Retinal pigment epithelial cell (primary cell): ENCODE results near the gene TTC12.
A peak's percentile ranks its signal among the peaks of the same experiment; 100 is the strongest.

Source experiments
- DNase-seq: peaks from one replicate; pipeline ENCODE4 v3.0.0-alpha.2; 2010; ENCODE audit warnings: low read depth
- H3K4me3 ChIP-seq: 2 replicates; pipeline ENCODE4 v1.5.1; 2011; ENCODE audit warnings: mild to moderate bottlenecking, low read length, control low read depth, moderate library complexity
- TF ChIP-seq, protein P1 (sequence below): conservative IDR thresholded peaks from 2 replicates; pipeline ENCODE4 v1.5.1; 2011; ENCODE audit warnings: low read depth, low read length, control low read depth, inconsistent platforms

TTC12 gene

GRCh38 chr11:113283881-113284280 lies 30.5 kb upstream of the TTC12 start:
- no peak for DNase-seq

DNA sequence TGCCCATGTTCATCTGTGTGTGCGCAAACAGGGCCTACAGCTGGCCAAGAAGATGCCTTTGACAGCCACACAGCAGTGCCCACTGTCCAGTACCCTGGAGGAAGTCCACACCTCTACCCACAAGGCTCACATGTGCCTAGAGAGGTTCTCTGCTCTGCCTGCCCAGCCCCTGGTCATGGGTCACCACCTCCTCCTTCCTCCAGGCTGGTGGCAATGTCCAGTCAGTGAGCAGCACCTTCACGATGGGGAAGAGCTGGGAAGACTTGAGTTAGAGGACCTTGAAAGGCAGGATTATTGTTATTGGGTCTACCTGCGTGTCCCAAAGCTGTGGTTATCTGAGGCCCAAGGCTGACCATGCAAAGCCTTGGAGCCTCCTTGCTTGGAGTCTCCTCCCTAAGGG lies 28.4 kb upstream of the TTC12 start:
- no peak for DNase-seq
- H3K4me3 ChIP-seq = no peak overlapping the region
- TF ChIP-seq, protein P1, sequence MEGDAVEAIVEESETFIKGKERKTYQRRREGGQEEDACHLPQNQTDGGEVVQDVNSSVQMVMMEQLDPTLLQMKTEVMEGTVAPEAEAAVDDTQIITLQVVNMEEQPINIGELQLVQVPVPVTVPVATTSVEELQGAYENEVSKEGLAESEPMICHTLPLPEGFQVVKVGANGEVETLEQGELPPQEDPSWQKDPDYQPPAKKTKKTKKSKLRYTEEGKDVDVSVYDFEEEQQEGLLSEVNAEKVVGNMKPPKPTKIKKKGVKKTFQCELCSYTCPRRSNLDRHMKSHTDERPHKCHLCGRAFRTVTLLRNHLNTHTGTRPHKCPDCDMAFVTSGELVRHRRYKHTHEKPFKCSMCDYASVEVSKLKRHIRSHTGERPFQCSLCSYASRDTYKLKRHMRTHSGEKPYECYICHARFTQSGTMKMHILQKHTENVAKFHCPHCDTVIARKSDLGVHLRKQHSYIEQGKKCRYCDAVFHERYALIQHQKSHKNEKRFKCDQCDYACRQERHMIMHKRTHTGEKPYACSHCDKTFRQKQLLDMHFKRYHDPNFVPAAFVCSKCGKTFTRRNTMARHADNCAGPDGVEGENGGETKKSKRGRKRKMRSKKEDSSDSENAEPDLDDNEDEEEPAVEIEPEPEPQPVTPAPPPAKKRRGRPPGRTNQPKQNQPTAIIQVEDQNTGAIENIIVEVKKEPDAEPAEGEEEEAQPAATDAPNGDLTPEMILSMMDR = no peak

More at GRCh38 chr11:113283881-113284280, 30.5 kb upstream of the TTC12 start:
- TF ChIP-seq, protein P1 = no peak
- no peak overlapping the region for H3K4me3 ChIP-seq

DNA sequence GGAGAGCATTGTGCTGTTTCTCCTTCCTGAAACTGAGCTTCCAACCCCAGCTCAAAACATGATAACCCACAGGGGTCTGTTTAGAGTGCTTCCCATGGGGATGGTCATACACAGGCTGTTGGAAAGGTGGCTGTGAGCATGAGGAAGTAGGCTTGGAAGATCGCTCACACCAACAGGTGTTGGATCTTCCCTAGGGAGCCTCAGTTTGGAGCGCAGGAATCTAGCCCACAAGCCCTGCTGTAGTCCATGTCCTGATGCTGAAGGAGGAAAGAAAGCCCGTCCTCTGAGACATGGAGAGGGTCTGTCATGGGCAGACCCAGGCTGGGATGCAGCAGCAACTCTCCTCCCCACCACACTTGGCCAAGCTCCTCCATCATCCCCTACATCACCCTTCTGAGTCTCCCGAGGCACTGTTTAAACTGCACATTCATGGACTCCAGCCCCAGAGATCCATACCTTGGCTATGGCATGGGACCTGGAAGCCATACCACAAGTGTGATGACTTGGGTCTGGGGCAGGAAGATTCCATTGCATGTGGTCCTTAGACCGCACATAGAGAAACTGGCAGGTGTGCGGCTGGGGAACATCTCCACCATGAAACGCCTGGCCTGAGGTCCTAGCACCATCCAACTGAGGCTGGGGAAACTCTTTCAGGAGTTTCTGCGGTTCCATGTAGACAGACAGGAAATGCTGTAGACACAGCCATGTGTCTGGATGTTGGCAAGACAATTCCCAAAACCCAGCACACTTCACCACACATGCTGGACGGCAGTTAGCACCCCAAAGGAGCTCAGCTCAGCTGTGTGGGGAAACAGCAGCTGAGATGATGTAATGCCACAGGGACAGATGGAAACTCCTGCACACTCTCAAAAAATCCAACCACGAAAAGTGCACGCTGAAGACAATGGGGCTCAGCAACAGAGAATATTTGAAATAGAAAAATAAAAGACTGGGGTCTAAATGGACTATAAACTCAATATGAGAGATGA lies 27.6 kb upstream of the TTC12 start:
- TF ChIP-seq, protein P1 = no peak
- no peak overlapping the region for H3K4me3 ChIP-seq
- DNase-seq = no peak

DNA sequence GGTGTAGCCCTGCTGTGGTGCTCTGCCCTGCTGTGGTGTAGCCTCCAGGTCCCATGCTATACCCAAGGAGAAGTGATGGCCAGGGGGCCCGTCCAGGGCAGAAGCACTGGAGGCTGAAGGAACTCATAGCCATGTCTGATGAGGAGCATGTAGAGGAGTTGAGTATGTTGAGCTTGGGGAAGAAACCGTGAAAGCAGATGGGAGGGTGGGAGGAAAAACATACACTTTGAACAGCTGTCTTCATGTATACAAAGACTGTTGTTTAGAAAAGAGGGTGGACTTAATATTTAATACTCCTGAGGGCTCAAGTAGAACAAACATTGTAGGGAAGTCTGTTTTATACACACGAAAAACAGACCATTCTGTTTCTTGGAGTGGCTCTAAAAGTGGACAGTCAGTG lies 26.6 kb upstream of the TTC12 start:
- DNase-seq = no peak
- TF ChIP-seq, protein P1 = no peak
- H3K4me3 ChIP-seq = no peak overlapping the region

DNA sequence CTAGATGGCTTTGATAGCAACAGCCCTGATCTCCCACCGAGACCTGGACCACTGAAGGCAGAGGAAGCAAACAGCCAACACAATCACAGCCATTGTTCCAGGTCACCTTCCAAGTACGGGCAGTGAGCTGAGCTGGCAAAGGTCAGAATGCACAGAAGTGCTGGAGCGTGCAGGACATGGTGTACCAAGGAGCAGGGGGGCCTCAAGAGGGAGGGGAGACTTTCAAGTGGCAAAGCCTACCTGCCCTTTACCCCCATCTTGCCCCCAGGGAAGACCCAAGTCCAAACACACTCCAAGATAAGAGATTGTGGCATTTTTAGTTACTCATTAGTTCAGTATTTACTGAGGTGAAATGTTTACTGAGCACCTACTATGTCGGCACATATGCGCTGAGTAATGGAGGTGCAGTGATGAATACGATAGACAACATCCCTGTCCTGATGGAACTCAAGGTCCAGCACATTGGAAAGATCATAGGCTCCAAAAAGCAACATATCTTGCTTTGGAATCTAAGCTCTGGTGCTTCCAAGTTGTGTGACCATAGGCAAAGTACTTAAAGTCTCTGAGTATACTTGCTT lies 26.0 kb upstream of the TTC12 start:
- TF ChIP-seq, protein P1 = no peak
- H3K4me3 ChIP-seq = no peak overlapping the region
- DNase-seq = no peak

- no peak overlapping the region for H3K4me3 ChIP-seq
- TF ChIP-seq, protein P1 = peak; percentile 97
- no peak for DNase-seq
Observed at GRCh38 chr11:113289431-113290187, 24.8 kb upstream of the TTC12 start.
